Gastrocnemius medialis (tissue), 4 donors: ENCODE measurements around the gene LNX1.

Experiments used
- CTCF ChIP-seq, 5 experiments: fragments of 450-650 bp in 3 of 5; fragments of 200-600 bp in 2 of 5; sonication (generic) in 2 of 5; IDR thresholded peaks in 4 of 5; conservative IDR thresholded peaks in 1 of 5; 1 replicate in 4 of 5; 2 replicates in 1 of 5; pipeline ENCODE4 v1.5.1; 2016 to 2019; ENCODE audit warnings: antibody characterized with exemption in 5 of 5, mild to moderate bottlenecking in 3 of 5, moderate library complexity in 3 of 5
- POLR2A ChIP-seq, 2 donors: fragments of 450-650 bp; IDR thresholded peaks; one replicate each; pipeline ENCODE4 v1.6.1; 2017; ENCODE audit warnings: antibody characterized with exemption in 2 of 2, mild to moderate bottlenecking in 2 of 2, moderate library complexity in 2 of 2

- TF ChIP-seq CTCF (IDR thresholded peaks at IDR 0.05 in 4 of 5, conservative IDR thresholded peaks at IDR 0.05 in 1 of 5) (no peak), POLR2A (IDR thresholded peaks at IDR 0.05) (no peak)
These were observed 17.6 kb downstream of the LNX1 start for GRCh38 chr4:53573696-53574095.
